Tibial nerve (tissue), 4 donors: ENCODE results near the gene TRA2A.

ENCODE experiments used
- CTCF ChIP-seq, 5 experiments: fragments of 200-600 bp in 3 of 5; fragments of 450-650 bp in 2 of 5; sonication (generic) in 3 of 5; IDR thresholded peaks; one replicate each; pipeline ENCODE4 v1.5.1; 2016 to 2019; ENCODE audit warnings: antibody characterized with exemption in 5 of 5, mild to moderate bottlenecking in 3 of 5, moderate library complexity in 2 of 5
- EP300 ChIP-seq, 2 donors: sonication (generic); formaldehyde crosslinking; IDR thresholded peaks; one replicate each; pipeline ENCODE4 v1.6.1; 2017; ENCODE audit warnings: antibody characterized with exemption in 2 of 2, mild to moderate bottlenecking in 1 of 2

- TF ChIP-seq EP300 (IDR thresholded peaks at IDR 0.05) (no peak), CTCF (IDR thresholded peaks at IDR 0.05) (no peak)
Measured at GRCh38 chr7:23470330-23471105, 61.3 kb downstream of the TRA2A start, which contains the start of gene IGF2BP3.
